WTC11 (cell line): ENCODE measurements around the gene IFI27.

Experiments used
- CREB1 ChIP-seq: sonication (generic); formaldehyde crosslinking; IDR thresholded peaks from 2 replicates; pipeline ENCODE4 v1.8.0; 2023; ENCODE audit warnings: mild to moderate bottlenecking, missing genetic modification reagents
- CTCF ChIP-seq: fragments of 200-600 bp; IDR thresholded peaks from 2 replicates; pipeline ENCODE4 v1.8.0; 2022; ENCODE audit warnings: antibody characterized with exemption
- ELF4 ChIP-seq: sonication (generic); formaldehyde crosslinking; IDR thresholded peaks from 2 replicates; pipeline ENCODE4 v1.8.1; 2022; ENCODE audit warnings: low read depth, mild to moderate bottlenecking, moderate library complexity, missing genetic modification reagents
- FOXK1 ChIP-seq: sonication (generic); formaldehyde crosslinking; IDR thresholded peaks from 2 replicates; pipeline ENCODE4 v1.8.0; 2022; ENCODE audit warnings: mild to moderate bottlenecking, moderate library complexity, missing genetic modification reagents
- IRF2 ChIP-seq: sonication (generic); formaldehyde crosslinking; IDR thresholded peaks from 2 replicates; pipeline ENCODE4 v1.8.0; 2022; ENCODE audit warnings: low read depth, missing genetic modification reagents, borderline replicate concordance
- JUN ChIP-seq: sonication (generic); formaldehyde crosslinking; IDR thresholded peaks from 2 replicates; pipeline ENCODE4 v1.8.0; 2023; ENCODE audit warnings: mild to moderate bottlenecking, missing genetic modification reagents
- TF ChIP-seq, protein P1 (sequence below): sonication (generic); formaldehyde crosslinking; IDR thresholded peaks from 2 replicates; pipeline ENCODE4 v1.8.1; 2023; ENCODE audit warnings: mild to moderate bottlenecking, missing genetic modification reagents, moderate library complexity

- TF ChIP-seq, protein P1, sequence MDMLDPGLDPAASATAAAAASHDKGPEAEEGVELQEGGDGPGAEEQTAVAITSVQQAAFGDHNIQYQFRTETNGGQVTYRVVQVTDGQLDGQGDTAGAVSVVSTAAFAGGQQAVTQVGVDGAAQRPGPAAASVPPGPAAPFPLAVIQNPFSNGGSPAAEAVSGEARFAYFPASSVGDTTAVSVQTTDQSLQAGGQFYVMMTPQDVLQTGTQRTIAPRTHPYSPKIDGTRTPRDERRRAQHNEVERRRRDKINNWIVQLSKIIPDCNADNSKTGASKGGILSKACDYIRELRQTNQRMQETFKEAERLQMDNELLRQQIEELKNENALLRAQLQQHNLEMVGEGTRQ (CRISPR knock-in tag) = no peak
- TF ChIP-seq JUN (CRISPR knock-in tag) = no peak
- no peak for TF ChIP-seq CREB1 (CRISPR knock-in tag)
- no peak for TF ChIP-seq CTCF
- no peak for TF ChIP-seq FOXK1 (CRISPR knock-in tag)
- no peak for TF ChIP-seq IRF2 (CRISPR knock-in tag)
- TF ChIP-seq ELF4 (CRISPR knock-in tag) = no peak
Observed at GRCh38 chr14:94101748-94102147, 8.8 kb upstream of the IFI27 start.
